AG10803 (cell line): ENCODE data around the gene SLX4IP.
"Not testable (repeated sequence)": the region's sequence is repeated elsewhere in the genome, so short reads cannot be mapped to it uniquely, and the experiment has no call there.

Experiments
- DNase-seq: peaks from one replicate; pipeline ENCODE4 v3.0.0; 2010; ENCODE audit warnings: low read depth
- H3K4me3 ChIP-seq: 2 replicates; pipeline ENCODE4 v1.5.1; 2011; ENCODE audit warnings: mild to moderate bottlenecking, low read length, control low read depth
- TF ChIP-seq, protein P1 (sequence below): conservative IDR thresholded peaks from 2 replicates; pipeline ENCODE4 v1.5.1; 2011; ENCODE audit warnings: mild to moderate bottlenecking, low read length, control low read depth, inconsistent platforms

The SLX4IP gene

DNA sequence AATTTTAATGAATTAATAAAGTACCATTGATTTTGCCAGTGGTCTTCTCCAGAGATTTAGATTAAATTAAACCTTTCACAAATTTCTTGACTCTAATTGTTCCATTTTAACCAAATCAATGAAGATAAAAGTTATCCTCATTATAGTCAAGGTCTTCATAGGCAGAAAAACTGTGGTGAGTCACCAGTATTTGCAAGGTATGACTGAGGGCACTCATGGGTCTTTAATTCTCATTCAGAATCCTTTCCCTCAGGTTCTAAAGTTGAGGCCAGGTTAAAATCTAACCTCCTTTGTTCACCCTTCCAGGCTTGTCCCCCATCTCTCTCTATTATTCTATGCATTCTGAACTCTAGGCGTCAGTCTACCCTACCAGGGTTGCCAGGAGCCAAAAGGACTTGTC, 144.8 kb downstream of the SLX4IP start:
- TF ChIP-seq, protein P1, sequence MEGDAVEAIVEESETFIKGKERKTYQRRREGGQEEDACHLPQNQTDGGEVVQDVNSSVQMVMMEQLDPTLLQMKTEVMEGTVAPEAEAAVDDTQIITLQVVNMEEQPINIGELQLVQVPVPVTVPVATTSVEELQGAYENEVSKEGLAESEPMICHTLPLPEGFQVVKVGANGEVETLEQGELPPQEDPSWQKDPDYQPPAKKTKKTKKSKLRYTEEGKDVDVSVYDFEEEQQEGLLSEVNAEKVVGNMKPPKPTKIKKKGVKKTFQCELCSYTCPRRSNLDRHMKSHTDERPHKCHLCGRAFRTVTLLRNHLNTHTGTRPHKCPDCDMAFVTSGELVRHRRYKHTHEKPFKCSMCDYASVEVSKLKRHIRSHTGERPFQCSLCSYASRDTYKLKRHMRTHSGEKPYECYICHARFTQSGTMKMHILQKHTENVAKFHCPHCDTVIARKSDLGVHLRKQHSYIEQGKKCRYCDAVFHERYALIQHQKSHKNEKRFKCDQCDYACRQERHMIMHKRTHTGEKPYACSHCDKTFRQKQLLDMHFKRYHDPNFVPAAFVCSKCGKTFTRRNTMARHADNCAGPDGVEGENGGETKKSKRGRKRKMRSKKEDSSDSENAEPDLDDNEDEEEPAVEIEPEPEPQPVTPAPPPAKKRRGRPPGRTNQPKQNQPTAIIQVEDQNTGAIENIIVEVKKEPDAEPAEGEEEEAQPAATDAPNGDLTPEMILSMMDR: no peak
- no peak for DNase-seq
- no peak overlapping the region for H3K4me3 ChIP-seq

GRCh38 chr20:10580700-10581099, 145.6 kb downstream of the SLX4IP start:
- no peak for DNase-seq
- no peak overlapping the region for H3K4me3 ChIP-seq
- TF ChIP-seq, protein P1: no peak

- no peak overlapping the region for H3K4me3 ChIP-seq
- peak; percentile 85 for DNase-seq
- TF ChIP-seq, protein P1: no peak
Measured at GRCh38 chr20:10581823-10582222, 146.7 kb downstream of the SLX4IP start.

GRCh38 chr20:10584371-10584770, 149.3 kb downstream of the SLX4IP start:
- TF ChIP-seq, protein P1: no peak
- H3K4me3 ChIP-seq: no peak overlapping the region
- no peak for DNase-seq

- DNase-seq: no peak
- no peak overlapping the region for H3K4me3 ChIP-seq
- TF ChIP-seq, protein P1: no peak
Measured at GRCh38 chr20:10585308-10585707, 150.2 kb downstream of the SLX4IP start.

DNA sequence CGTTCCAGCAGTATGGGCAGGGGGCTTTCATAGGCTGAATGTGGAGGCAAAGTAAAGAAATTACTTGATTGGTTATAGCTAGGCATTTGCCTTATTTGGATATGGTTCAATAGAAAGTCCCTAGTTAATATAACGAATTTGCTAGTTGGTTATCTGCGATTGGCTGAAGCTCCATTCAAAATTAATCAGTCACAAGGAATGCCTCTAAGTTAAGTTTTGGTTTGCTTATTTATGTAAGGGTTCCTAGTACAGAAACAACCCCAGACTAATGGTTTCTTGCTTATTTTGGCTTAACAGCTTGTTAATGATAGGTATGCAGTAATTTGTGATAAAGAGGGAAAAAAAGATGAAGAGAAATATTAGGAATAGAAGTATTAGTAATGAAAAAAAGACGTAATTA, 151.2 kb downstream of the SLX4IP start:
- TF ChIP-seq, protein P1: no peak
- no peak overlapping the region for H3K4me3 ChIP-seq
- DNase-seq: no peak

GRCh38 chr20:10590446-10590845, 155.3 kb downstream of the SLX4IP start:
- DNase-seq: not testable (repeated sequence)

More at GRCh38 chr20:10590446-10590845, 155.3 kb downstream of the SLX4IP start:
- not testable (repeated sequence) for H3K4me3 ChIP-seq
